Stimulated activated CD8-positive, alpha-beta memory T cell treated with anti-CD3 and anti-CD28 coated beads, Interleukin-4, amount 100 ng/mL, for 24 hours (primary cell): ENCODE measurements around the gene PCBP4.
"Not testable (repeated sequence)": the region's sequence is repeated elsewhere in the genome, so short reads cannot be mapped to it uniquely, and the experiment has no call there.

Experiments
- DNase-seq: peaks from one replicate; pipeline ENCODE4 v3.0.0-alpha.2; 2020; ENCODE audit warnings: low read depth

The PCBP4 gene

GRCh38 chr3:51994530-51994929 is 27.3 kb upstream of the PCBP4 start:
- no peak for DNase-seq

GRCh38 chr3:51993657-51994056 is 26.4 kb upstream of the PCBP4 start:
- DNase-seq, result not testable (repeated sequence)

GRCh38 chr3:51992017-51992682 is 24.9 kb upstream of the PCBP4 start:
- no peak for DNase-seq

- not testable (repeated sequence) for DNase-seq
These were observed 23.3 kb upstream of the PCBP4 start for GRCh38 chr3:51990501-51990971.

- no peak for DNase-seq
These were observed 21.3 kb upstream of the PCBP4 start for GRCh38 chr3:51988286-51989146.

GRCh38 chr3:51987568-51987967 is 20.3 kb upstream of the PCBP4 start:
- no peak for DNase-seq

- DNase-seq, result no peak
These were observed 19.0 kb upstream of the PCBP4 start for GRCh38 chr3:51986010-51986947.

- no peak for DNase-seq
These were observed 17.8 kb upstream of the PCBP4 start for GRCh38 chr3:51985063-51985462.

GRCh38 chr3:51984269-51984647 is 17.0 kb upstream of the PCBP4 start:
- no peak for DNase-seq

GRCh38 chr3:51983578-51984268 is 16.5 kb upstream of the PCBP4 start:
- DNase-seq, result no peak

GRCh38 chr3:51982838-51983577 is 15.8 kb upstream of the PCBP4 start, which contains the start of gene ACY1:
ACY1 (plus strand) TSS chr3:51983535; CDS start chr3:51984065, 530 bp downstream.
- peak; percentile 74 for DNase-seq

- no peak for DNase-seq
These were observed 15.1 kb upstream of the PCBP4 start for GRCh38 chr3:51982352-51982837.

GRCh38 chr3:51980253-51980652 is 13.0 kb upstream of the PCBP4 start:
- DNase-seq, result no peak

- DNase-seq, result no peak
These were observed 10.9 kb upstream of the PCBP4 start for GRCh38 chr3:51978143-51978502.

GRCh38 chr3:51977446-51978142 is 10.3 kb upstream of the PCBP4 start:
- DNase-seq, result no peak

GRCh38 chr3:51975852-51976549 is 8.7 kb upstream of the PCBP4 start:
- DNase-seq, result no peak

GRCh38 chr3:51974963-51975851 is 8.0 kb upstream of the PCBP4 start, which contains the start of gene ABHD14A:
ABHD14A (plus strand) TSS chr3:51975064; CDS start chr3:51975136, 72 bp downstream.
- peak; percentile 51 for DNase-seq

- DNase-seq, result no peak
These were observed 7.2 kb upstream of the PCBP4 start for GRCh38 chr3:51974277-51974962.
